OCI-LY7 (cell line): Measurements from ENCODE around the gene DLG5. TPM values are rescaled to one million over a fixed set of nuclear protein-coding genes. Genes with fewer than 3 reads are reported as not detected.

ENCODE experiments used
- BruUV-seq: library from RNA; stranded (reverse); fragments of 400-500 nt; replicated peaks from 2 replicates; lab custom pipeline; 2021; lab: Mats Ljungman, UMichigan
- CTCF ChIA-PET: fragments of 300-600 bp; sonication (Branson Sonifier 250); formaldehyde crosslinking; loops from one replicate; lab custom pipeline; 2022; ENCODE audit warnings: antibody characterized with exemption; ENCODE audit not compliant: unreplicated experiment; lab: Charles Lee
- POLR2A ChIA-PET: fragments of 300-600 bp; sonication (Branson Sonifier 250); formaldehyde crosslinking; loops from one replicate; lab custom pipeline; 2022; ENCODE audit warnings: antibody characterized with exemption; lab: Charles Lee
- DNase-seq: peaks from one replicate; pipeline ENCODE4 v3.0.0-alpha.2; 2015; ENCODE audit warnings: low spot score
- H2AFZ ChIP-seq: fragments of 200-600 bp; sonication (generic), shearing (Covaris generic); 2 replicates; pipeline ENCODE4 v1.6.1; 2014; ENCODE audit warnings: mild to moderate bottlenecking, antibody characterized with exemption, low read length, moderate library complexity
- H3K27ac ChIP-seq: fragments of 200-600 bp; sonication (generic); 2 replicates; pipeline ENCODE4 v1.5.1; 2014; ENCODE audit warnings: mixed run types, low read depth, mild to moderate bottlenecking, moderate library complexity, low read length, inconsistent platforms; ENCODE audit not compliant: poor library complexity, severe bottlenecking
- H3K36me3 ChIP-seq: fragments of 200-600 bp; sonication (generic); 2 replicates; pipeline ENCODE4 v1.6.1; 2014; ENCODE audit warnings: mild to moderate bottlenecking, antibody characterized with exemption, low read length, moderate library complexity, mixed read lengths; ENCODE audit not compliant: insufficient read depth
- H3K4me1 ChIP-seq: fragments of 200-600 bp; sonication (generic); 2 replicates; pipeline ENCODE4 v1.5.1; 2014; ENCODE audit warnings: mild to moderate bottlenecking, low read length; ENCODE audit not compliant: insufficient read depth, poor library complexity, severe bottlenecking
- H3K4me2 ChIP-seq: fragments of 200-600 bp; sonication (generic); 2 replicates; pipeline ENCODE4 v1.6.1; 2014; ENCODE audit warnings: mild to moderate bottlenecking, low read length
- H3K4me3 ChIP-seq: fragments of 200-600 bp; sonication (generic); 2 replicates; pipeline ENCODE4 v1.5.1; 2014; ENCODE audit warnings: mild to moderate bottlenecking, low read depth, low read length; ENCODE audit not compliant: poor library complexity, severe bottlenecking
- H3K79me2 ChIP-seq: fragments of 200-600 bp; sonication (generic); 2 replicates; pipeline ENCODE4 v1.6.1; 2016; ENCODE audit warnings: low read depth, mild to moderate bottlenecking, low read length, moderate library complexity, mixed read lengths; ENCODE audit not compliant: insufficient read depth
- H3K9me2 ChIP-seq: fragments of 200-600 bp; sonication (generic); 2 replicates; pipeline ENCODE4 v1.6.1; 2016; ENCODE audit warnings: mild to moderate bottlenecking, low read length, mixed read lengths; ENCODE audit not compliant: insufficient read depth
- H3K9me3 ChIP-seq: fragments of 200-600 bp; sonication (generic); 2 replicates; pipeline ENCODE4 v1.6.1; 2014; ENCODE audit warnings: mild to moderate bottlenecking, mixed run types, low read length, mixed read lengths
- H4K20me1 ChIP-seq: fragments of 200-600 bp; sonication (generic); 2 replicates; pipeline ENCODE4 v1.6.1; 2014; ENCODE audit warnings: mild to moderate bottlenecking, antibody characterized with exemption, low read length, moderate library complexity, mixed read lengths; ENCODE audit not compliant: insufficient read depth
- CTCF ChIP-seq: fragments of 200-600 bp; sonication (generic); conservative IDR thresholded peaks from 2 replicates; pipeline ENCODE4 v1.5.1; 2014; ENCODE audit warnings: mild to moderate bottlenecking, antibody characterized with exemption, low read length, moderate library complexity, mixed read lengths
- EZH2phosphoT487 ChIP-seq: fragments of 200-600 bp; sonication (generic); IDR thresholded peaks from 2 replicates; pipeline ENCODE4 v1.6.1; 2018; ENCODE audit warnings: low read depth, borderline replicate concordance, mild to moderate bottlenecking, mixed run types, antibody characterized with exemption, low read length, moderate library complexity, mixed read lengths
- intact Hi-C: fragments of 100-400 bp; cut with micrococcal nuclease; formaldehyde crosslinking; loops from one replicate; pipeline ENCODE4 v1.10.0; 2022; ENCODE audit not compliant: unreplicated experiment
- total RNA-seq, 2 experiments: library from RNA; depleted of rRNA in 1 of 2; stranded (reverse); fragments of >200 nt in 1 of 2; shearing (Covaris generic) in 1 of 2; gene quantifications; 2 replicates each; pipeline ENCODE4 v1.2.3, GENCODE V29; 2014 to 2022

The DLG5 gene
- total RNA-seq, 2 experiments from 2014 or later: 0.27 TPM; not detected in 1

DNA sequence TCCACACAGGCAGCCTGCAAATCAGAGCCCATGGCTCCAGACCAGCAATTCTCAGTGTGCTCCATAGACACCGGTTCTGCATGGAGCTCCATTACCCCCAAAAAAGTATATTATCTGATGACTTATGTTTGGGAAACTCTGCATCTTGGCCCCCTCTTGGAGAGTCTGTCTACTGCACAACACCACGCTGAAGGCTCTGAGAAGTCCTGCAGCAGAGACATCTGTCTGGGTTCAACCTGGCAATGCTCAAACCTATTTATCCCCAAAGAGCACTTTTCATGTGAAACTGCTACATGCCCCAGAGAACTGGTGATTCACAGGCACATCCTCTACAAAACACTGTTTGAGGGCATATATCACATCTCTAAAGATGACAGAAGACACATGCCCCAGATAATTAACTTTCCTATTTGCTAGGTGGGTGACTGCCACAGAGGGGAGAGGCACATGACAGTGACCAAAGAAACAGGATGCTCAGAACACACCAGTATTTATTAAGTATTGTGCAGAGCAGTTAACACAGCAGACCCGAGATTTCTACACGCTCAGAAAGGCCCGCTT, 83.8 kb downstream of the DLG5 start:
- Histone ChIP-seq H3K4me1 (no peaks in the 10 kb centered on the region), H3K79me2 (no peaks in the 10 kb centered on the region), H3K4me3 (no peak overlapping the region), H3K27ac (no peak overlapping the region), H3K9me2 (no peaks in the 10 kb centered on the region), H4K20me1 (no peaks in the 10 kb centered on the region), H2AFZ (no peak overlapping the region), H3K4me2 (no peak overlapping the region), H3K36me3 (no peaks in the 10 kb centered on the region), H3K9me3 (no peaks in the 10 kb centered on the region)
- intact Hi-C loops: loop anchor here (10.0 kb wide), 1 partner anchor 182 kb away; the partner anchor contains the start of gene POLR3A
- BruUV-seq: no TSS peak
- ChIA-PET POLR2A (no interaction called here), CTCF (no interaction called here)
- no peak for DNase-seq
- no peak for TF ChIP-seq CTCF

- peaks cover 6% of the 10 kb centered on the region for H3K4me1 ChIP-seq
- H3K27ac ChIP-seq: no peak overlapping the region
- DNase-seq: no peak
- no peaks in the 10 kb centered on the region for H3K36me3 ChIP-seq
- no peaks in the 10 kb centered on the region for H3K9me2 ChIP-seq
- H3K4me2 ChIP-seq: no peak overlapping the region
- no peak for TF ChIP-seq CTCF
- no peak for TF ChIP-seq EZH2phosphoT487
- no peaks in the 10 kb centered on the region for H3K9me3 ChIP-seq
- ChIA-PET CTCF (no interaction called here), POLR2A (interaction anchor here (0.6 kb wide), 2 partner anchors 122 to 137 kb away, joined by 3 to 5 read pairs; no protein-coding TSS in a partner anchor)
- H2AFZ ChIP-seq: no peak overlapping the region
- intact Hi-C loops: loop anchor here (10.0 kb wide), 1 partner anchor 183 kb away; the partner anchor contains the start of gene POLR3A
- H4K20me1 ChIP-seq: no peaks in the 10 kb centered on the region
- BruUV-seq: no TSS peak
- no peak overlapping the region for H3K4me3 ChIP-seq
- no peaks in the 10 kb centered on the region for H3K79me2 ChIP-seq
Observed at GRCh38 chr10:77841711-77842375, 84.7 kb downstream of the DLG5 start.

DNA sequence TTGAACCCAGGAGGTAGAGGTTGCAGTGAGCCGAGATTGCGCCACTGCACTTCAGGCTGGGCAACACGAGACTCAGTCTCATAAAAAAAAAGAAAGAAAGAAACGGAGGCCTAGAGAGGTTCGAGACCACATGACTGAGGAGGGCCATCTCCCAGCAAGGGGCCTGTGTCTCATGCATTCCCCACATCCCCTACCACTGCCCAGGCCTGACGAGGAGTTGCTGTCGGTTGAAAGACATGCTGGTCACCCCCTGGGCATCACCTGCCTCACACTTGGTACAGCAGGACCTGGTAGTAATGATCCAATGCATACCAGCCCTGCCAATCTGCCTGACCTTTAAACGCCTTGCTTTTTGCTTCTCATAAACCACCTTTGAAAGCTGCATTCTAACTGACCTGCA, 85.9 kb downstream of the DLG5 start:
- BruUV-seq: no TSS peak
- DNase-seq: no peak
- H3K4me2 ChIP-seq: no peak overlapping the region

More for the DNA sequence above, 85.9 kb downstream of the DLG5 start:
- H3K9me3 ChIP-seq: no peaks in the 10 kb centered on the region
- no peak overlapping the region for H2AFZ ChIP-seq
- no peak for TF ChIP-seq EZH2phosphoT487
- no peak for TF ChIP-seq CTCF
- H3K9me2 ChIP-seq: no peaks in the 10 kb centered on the region
- no peaks in the 10 kb centered on the region for H3K79me2 ChIP-seq
- intact Hi-C loops: loop anchor here (10.0 kb wide), 1 partner anchor 184 kb away; the partner anchor contains the start of gene POLR3A
- no peaks in the 10 kb centered on the region for H4K20me1 ChIP-seq
- POLR2A ChIA-PET: no interaction called here
- CTCF ChIA-PET: no interaction called here
- no peak overlapping the region for H3K4me3 ChIP-seq
- H3K36me3 ChIP-seq: no peaks in the 10 kb centered on the region
- no peak overlapping the region for H3K27ac ChIP-seq
- peaks cover 16% of the 10 kb centered on the region for H3K4me1 ChIP-seq
